HG02938 (cell line): ENCODE measurements around the gene EIF5A.

Source experiments
- ATAC-seq: cut with Tn5 transposase; IDR thresholded peaks from one replicate; pipeline ENCODE4 v1.9.1; 2021; ENCODE audit warnings: mild to moderate bottlenecking, moderate library complexity; ENCODE audit not compliant: unreplicated experiment

Gene EIF5A

DNA sequence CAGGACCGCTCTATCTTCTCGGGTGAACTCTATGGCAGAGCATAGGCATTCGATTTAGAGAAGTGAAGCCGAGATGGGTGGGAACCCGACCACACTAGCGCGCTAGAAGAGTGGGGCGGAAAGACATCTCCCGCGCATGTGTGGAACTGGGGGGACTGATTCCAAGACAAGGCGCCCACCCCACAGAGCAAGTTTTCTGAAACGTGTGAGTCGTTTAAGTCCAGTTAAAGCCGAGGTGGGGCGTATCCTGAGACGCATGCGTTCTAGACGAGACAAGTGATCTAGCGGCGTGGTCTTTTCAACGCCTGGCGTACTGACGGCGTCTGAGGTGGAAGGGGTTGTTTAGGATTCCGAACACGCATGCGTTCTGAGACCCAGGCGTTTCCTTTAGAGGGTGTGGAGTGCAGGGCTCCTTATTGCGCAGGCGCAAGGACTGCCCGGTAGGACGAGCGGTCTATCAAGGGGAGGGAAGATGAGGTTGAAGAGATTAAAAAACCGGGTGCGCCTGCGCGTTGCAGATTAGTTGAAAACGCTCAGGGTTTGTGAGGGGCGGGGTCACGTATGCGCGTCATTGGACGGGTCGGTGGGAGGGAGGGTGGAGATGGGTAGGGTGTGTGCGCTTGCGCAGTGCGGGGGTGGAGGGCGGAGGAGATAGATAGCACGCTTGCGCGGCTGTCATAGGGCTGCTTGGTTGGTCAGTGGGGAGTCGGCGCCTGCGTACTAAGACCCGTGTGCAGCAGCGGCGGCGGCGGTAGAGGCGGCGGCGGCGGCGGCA is at the start of gene EIF5A:
Gene EIF5A, plus strand, starts transcription at position 718 of the 775 bp plus-strand sequence. CDS start 2,008 bp downstream, outside the sequence.
- ATAC-seq = peak; percentile 55

DNA sequence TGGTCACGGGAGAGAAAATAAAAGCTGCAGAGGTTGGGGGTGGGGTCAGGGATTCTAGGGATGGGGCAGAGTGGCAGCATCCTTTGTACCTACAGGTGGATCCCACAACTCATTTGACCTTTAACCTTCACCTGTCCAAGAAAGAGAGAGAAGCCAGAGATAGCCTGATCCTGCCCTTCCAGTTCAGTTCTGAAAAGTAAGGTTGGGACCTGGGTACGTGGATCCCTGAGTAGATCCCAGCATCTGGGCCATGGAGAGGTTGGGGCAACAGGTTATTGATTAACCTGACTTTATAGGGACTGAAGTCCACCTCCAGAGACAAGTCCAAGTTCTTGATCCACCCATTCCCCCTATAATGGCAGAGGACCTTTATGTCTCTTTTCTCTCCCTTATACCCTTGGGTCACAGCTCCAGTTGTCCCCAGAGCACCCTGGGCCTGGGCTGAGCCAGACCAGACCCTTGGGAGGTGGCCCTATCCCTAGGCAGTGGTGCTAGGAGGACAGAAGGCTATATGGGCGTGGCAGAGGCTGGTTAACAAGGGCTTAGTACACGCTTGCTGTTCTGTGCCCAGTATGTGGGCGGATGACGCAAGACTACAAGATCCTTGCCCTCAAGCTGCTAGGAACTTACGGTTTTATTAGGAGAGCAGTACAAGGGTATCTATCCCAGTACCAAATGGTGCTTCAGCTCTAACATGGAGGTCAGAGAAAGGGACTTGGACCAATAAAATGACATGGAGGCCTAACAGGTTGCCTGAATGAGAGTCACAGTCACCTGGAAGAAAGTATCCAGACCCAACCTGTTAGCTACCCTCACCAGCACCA is 48.5 kb upstream of the EIF5A start:
- no peak for ATAC-seq

DNA sequence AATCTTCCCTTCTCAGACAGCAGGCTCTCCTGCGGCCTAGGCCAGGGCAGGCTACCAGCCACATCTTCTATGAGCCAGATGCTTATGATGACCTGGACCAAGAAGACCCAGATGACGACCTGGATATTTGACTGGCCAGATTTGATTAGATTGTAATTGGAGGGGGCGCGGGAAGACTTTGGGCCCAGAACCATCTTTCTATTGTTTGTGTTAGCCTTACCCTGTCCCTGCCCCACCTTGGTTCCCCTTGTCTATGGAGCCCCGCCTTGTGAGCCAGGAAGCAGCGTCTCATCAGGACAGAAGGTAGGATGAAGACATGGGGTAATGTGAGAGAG is 47.9 kb upstream of the EIF5A start:
- ATAC-seq = no peak

DNA sequence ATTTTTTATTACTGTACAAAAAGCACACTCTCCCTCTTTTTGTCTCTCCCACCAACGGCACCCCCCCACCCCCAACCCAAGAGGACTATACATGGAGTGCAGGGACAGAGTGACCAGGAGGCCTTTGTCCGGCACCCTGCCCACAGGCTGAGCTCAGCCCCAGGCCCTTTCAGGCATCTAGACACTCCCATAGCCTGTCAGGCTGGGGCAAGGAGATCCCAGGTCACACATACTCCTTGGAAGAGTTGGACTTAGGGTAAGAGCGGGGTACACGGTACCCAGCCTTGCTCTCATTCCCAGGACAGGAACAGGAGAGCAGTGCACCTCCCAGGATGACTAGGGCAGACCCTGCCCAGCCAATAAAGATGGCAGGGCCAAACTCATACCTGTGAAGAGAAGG is 47.3 kb upstream of the EIF5A start:
- no peak for ATAC-seq

DNA sequence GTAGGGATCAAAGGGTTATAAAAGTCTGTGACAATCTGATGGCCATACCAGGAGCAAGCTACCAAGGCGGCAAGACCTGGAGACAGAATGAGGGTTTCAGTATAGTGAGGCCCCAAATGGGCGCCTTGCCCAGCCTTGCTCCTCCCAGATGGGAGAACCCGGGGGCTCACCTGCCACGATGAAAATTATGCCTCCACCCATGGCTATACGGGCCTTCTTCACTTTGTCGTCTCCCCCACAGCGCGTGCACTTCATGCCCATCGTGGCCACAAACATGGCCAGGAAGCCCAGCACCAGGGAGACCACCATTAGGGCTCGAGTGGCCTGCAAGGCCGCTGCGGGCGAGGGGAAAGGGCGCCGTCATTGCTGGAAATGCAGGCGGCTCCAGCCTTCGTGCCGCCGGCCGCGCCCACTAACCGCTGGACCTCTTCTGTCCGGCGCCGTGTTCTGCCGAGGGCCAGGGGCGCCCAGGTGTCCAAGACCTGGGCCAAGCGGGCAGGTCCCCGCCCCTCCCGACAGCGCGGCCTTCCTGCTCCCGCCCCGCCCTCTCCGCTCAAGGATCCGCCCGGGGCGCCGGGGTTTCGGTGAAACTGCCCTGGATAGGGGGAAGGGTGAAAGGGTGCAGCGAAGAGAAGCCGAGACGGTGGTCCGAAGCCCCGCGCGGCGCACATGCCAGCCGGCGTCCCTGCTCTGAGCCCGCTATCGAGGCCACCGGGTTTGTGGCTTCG is 46.6 kb upstream of the EIF5A start:
- no peak for ATAC-seq

DNA sequence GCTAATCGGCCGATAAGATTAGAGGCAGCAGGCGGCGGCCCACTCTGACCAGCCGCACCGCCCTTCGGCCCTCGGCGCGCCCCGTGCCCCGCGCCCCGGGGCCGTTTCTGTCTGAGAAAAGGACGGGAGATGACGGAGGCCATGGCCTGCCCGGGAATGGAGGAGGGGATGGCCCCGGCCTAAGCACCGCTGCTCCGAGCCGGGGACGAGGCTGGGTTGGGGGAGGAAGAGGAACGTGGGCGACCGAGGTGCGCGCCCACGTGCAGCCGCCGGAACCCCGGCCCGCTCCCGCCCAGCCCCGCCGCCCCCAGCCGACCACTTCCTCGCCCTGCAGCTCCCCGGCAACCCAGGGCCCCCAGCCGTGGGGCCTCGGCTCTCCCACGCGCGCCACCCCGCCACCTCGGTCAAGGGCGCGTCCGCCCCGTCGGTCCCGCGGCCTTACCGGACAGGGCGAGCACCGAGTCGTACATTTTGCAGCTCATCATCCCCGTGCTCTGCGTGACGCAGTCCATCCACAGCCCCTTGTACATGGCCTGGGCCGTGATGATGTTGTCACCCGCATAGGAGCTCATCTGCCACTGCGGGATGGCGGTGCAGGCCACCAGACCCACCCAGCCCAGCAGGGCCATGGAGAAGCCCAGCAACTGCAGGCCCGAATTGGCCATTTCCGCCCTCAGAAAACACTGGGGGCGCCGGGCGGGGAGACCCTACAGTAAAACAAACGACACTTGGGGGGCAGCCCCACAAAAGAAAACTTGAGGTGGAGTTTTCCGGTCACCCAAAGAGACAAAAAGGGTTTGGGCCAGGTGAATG is 45.8 kb upstream of the EIF5A start:
- ATAC-seq = no peak

DNA sequence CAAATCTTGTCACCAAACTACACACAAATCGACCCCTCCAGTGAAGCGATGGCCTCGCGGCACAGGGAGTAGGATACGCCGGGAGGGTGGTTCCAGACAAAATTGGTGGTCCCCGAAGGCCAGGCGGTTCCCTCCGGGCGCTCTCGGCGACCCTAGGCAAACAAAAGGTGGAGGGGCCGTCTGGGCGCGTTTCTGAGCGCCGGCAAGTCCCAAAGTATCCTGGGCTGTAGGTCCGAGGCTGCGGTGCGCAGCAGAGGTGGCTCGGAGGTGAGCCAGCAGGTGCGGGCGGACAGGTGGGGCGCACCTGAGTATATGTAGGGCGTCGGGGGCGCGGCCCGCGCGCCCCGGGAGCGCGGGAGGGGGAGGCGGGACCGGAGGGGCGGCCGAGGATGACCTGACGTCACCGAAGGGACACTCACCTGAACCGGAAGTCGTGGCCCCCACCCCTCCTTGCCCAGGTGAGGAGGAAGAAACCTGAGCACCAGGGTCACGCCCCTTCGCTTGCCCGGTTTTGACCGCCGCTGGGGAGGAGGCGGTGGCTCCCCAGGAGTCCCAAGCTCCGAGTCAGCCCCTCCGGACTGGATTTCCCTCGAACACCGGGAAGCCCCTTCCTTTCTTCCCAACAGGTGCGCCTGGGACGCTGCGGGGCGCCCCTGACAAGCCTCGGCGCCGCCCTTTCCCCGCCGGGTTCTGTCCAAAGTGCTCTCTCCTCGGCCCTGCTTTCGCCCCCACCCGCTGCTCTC is 45.1 kb upstream of the EIF5A start, which contains the start of gene CLDN7:
Gene CLDN7, minus strand, starts transcription at position 287 of the 743 bp plus-strand sequence. CDS start 435 bp downstream, outside the sequence.
- ATAC-seq = no peak

DNA sequence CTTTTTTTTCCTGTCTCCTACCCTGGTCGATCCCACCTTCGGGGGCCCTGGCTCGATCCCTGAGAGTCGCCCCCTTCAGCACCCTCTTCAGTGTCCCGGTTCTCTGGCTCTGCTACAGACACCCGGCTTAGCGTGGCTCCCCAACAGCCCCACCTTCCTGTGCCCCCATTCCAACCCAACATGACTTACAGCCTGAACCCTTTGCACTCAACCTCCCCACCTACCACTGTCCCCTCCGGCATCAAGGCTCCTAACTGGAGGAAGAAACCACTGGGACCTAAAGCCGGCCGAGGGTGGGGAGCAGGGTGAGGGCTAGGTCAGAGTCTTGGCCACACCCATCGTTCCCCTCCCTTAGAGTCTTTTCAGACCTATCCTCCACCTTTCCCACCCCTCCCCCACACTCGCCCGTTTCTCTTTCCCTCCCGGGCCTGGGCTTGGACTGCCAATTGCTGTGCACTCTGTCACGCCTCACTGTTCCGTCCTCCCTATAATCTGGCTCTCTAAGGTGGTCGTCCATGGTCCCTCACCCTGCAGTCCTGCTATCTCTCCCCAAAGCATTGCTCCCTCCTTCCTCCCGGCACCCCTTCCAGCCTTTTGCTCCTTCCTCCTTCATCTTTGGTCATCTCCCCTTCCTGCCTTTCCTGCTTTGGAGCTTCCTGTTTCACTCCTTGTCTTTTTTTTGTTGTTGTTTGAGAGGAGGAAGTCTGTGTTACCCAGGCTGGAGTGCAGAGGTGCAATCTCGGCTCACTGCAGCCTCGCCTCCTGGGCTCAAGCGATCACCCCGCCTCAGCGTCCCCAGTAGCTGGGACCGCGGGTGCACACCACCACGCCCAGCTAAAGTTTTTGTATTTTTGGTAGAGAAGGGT is 44.3 kb upstream of the EIF5A start:
- ATAC-seq = no peak

DNA sequence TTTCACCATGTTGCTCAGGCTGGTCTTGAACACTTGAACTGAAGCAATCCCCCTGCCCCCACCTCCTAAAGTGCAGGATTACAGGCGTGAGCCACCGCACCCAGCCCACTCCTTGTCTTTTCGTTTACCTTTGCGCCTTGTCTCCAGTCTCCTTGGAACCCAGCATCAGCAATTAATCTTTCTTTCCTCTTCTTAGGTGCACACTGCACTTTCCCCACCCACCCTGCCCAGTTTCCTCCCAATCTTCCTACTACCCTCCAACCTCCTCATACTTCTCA is 43.7 kb upstream of the EIF5A start:
- ATAC-seq = no peak

DNA sequence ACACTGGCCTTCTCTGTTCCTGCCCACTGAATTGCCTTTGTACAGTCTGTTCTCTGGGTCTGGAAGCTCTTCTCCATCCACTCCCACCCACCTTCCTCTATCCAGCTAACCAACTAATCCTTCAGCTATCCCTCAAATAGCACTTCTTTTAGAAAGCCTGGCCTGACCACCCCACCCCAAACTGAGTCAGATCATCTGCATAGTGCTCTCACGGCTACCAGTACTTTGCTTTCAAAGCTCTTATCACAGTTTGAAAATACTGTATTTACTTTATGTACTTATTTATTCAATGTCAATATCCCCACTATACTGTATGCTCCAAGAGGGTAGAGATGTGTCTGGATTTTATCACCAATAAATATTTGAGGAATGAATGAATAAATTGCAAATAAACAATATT is 40.6 kb upstream of the EIF5A start:
- ATAC-seq = no peak

DNA sequence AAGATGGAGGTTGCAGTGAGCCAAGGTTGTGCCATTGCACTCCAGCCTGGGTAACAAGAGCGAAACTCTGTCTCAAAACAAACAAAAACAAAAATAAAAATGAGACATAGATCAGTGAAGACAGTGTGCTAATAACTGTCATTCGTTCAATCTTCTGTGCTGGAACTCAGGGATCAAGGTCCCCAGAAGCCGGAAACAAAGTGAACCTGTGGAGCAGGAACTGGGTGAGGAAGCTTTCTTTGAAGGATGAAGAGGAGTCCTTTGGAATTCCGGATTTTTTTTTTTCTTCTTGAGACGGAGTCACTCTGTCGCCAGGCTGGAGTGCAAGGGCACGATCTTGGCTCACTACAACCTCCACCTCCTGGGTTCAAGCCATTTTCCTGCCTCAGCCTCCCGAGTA is 28.0 kb upstream of the EIF5A start:
- no peak for ATAC-seq

DNA sequence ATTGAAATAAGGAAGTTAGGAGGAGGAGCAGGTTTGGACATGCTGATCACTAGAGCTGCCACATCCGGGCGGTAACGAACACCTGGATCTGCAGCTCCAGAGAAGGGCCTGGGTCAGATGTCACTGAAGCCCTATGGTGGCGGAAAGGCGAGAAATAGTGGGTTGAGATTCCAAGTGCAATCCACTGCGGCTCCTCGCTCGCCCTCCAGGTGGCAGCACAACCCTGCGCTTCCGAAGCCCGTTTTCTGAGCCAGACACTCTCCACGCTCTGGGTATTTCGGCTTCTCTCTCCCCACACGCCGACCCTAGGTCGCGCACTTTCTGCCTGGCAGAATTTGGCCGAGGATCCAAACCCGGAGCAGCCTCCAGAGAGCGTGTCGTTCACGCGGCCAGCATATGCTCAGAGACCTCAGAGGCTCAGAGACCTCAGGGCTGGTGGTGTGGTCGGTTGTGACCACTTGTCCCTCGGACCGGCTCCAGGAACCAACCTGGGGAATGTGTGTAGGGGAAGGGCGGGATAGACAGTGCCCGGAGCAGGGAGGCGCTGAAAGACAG is 26.8 kb upstream of the EIF5A start:
- peak; percentile 61 for ATAC-seq

DNA sequence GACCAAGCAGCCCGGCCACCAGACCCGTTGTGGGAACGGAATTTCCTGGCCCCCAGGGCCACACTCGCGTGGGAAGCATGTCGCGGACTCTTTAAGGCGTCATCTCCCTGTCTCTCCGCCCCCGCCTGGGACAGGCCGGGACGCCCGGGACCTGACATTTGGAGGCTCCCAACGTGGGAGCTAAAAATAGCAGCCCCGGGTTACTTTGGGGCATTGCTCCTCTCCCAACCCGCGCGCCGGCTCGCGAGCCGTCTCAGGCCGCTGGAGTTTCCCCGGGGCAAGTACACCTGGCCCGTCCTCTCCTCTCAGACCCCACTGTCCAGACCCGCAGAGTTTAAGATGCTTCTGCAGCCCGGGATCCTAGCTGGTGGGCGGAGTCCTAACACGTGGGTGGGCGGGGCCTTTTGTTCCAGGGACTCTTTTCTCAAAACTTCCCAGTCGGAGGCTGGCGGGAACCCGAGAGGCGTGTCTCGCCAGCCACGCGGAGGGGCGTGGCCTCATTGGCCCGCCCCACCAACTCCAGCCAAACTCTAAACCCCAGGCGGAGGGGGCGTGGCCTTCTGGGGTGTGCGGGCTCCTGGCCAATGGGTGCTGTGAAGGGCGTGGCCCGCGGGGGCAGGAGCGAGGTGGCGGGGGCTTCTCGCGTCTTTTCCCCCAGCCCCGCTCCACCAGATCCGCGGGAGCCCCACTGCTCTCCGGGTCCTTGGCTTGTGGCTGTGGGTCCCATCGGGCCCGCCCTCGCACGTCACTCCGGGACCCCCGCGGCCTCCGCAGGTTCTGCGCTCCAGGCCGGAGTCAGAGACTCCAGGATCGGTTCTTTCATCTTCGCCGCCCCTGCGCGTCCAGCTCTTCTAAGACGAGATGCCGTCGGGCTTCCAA is 26.1 kb upstream of the EIF5A start, which contains the start of gene SLC2A4:
Gene SLC2A4, plus strand, starts transcription at position 645 of the 879 bp plus-strand sequence. Its CDS starts 217 bp downstream, at position 862.
- peak; percentile 43 for ATAC-seq

DNA sequence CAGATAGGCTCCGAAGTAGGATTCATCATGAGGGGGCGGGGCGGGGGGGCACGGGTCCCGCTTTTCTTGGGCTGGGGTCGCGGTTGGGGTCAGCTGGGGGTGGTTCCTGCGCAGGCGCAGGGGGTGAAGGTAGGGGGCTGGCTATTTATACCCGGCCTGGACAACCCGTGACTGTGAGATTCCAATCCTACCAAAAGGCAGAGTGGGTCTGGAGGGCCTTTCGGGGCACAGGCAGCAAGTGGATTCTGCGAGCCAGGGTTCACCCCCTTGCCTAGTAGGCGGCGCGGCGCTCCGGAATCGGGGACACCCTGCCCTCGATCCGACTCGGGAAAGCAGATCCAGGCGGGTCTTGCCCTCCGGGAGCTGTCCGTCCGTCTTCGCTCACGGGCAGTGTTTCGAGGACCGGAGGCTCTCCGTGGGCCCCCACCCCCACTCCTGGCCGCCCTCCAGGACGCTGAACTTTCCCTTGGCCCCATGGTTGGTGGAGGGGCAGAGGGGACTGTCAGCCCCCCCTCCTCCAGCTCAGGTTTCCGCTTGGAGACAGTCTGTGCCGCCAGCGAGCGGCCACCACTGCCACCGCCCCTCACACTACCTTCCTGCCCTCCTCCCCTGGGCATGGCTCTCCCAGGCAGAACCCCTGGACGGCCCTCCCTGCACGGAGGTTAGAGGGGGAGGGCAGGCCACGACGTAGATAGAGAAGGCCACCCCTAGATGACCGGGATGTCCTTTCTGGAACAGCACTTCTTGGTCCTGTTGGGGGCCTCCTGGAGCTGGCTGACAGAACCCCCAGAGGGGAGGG is 25.3 kb upstream of the EIF5A start:
- no peak for ATAC-seq

DNA sequence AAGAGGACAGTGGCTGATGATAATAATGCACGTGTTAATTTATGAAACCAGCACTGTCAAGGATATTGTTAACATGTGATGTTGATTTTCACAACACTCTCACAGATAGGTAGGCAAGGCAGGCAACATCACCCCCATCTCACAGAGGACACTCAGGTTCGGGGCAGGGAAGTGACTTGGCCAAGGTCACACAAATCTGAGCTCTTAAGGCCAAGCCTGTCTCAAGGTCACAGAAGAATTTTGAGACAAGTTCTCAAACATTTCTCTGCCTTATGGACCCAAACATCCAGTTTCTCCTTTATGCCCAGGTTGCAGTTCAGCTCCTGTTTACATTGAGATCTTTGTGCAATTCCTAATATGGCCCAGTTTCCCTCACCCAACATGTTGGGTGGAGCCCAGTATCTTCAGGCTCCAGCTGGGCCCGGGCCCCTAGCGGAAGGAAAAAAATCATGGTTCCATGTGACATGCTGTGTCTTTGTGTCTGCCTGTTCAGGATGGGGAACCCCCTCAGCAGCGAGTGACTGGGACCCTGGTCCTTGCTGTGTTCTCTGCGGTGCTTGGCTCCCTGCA is 24.6 kb upstream of the EIF5A start:
- ATAC-seq = no peak

DNA sequence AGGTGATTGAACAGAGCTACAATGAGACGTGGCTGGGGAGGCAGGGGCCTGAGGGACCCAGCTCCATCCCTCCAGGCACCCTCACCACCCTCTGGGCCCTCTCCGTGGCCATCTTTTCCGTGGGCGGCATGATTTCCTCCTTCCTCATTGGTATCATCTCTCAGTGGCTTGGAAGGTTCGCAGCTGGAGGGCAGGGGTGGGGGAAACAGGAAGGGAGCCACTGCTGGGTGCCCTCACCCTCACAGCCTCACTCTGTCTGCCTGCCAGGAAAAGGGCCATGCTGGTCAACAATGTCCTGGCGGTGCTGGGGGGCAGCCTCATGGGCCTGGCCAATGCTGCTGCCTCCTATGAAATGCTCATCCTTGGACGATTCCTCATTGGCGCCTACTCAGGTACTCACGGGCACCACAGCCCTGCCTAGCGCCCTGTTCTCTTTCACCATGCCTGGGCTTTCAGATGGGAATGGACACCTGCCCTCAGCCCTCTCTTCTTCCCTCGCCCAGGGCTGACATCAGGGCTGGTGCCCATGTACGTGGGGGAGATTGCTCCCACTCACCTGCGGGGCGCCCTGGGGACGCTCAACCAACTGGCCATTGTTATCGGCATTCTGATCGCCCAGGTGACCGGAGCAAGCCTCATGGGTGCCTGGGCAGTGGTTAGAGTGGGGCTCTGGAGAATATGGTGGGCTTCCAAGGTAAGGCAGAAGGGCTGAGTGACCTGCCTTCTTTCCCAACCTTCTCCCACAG is 23.8 kb upstream of the EIF5A start:
- ATAC-seq = no peak
